Measurements from ENCODE around the gene SH2D7.
A peak's percentile ranks its signal among the peaks of the same experiment; 100 is the strongest.

The SH2D7 gene

GRCh38 chr15:78049691-78050440, 42.5 kb upstream of the SH2D7 start:
- DNase-seq (ENCODE audit: low spot score), result peak; percentile 70
- TF ChIP-seq, protein P1, sequence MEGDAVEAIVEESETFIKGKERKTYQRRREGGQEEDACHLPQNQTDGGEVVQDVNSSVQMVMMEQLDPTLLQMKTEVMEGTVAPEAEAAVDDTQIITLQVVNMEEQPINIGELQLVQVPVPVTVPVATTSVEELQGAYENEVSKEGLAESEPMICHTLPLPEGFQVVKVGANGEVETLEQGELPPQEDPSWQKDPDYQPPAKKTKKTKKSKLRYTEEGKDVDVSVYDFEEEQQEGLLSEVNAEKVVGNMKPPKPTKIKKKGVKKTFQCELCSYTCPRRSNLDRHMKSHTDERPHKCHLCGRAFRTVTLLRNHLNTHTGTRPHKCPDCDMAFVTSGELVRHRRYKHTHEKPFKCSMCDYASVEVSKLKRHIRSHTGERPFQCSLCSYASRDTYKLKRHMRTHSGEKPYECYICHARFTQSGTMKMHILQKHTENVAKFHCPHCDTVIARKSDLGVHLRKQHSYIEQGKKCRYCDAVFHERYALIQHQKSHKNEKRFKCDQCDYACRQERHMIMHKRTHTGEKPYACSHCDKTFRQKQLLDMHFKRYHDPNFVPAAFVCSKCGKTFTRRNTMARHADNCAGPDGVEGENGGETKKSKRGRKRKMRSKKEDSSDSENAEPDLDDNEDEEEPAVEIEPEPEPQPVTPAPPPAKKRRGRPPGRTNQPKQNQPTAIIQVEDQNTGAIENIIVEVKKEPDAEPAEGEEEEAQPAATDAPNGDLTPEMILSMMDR (IDR thresholded peaks at IDR 0.05; ENCODE audit: borderline replicate concordance, control extremely low read depth, extremely low read depth, insufficient read depth, missing control alignments), result no peak
- in situ Hi-C loops (cut with MboI; ENCODE audit: low sequenced_read_pairs, unreplicated experiment), result no loop called here

DNA sequence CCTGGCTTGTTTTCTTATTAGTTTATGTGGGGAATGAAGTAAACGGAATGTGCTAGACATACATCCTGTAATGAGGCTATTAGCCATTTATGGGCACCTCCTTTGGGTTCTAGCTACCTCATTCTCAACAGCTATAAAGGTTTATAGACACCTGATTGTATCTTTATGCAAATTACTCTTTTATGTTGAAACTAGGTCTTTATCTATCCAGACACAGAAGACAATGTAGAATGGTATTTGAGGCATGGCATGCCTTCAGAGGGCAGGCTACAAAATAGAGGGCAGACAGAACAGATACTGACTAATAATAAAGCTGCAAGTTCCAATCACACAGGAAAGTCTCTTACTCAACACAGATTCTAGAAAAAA, 41.9 kb upstream of the SH2D7 start:
- no peak for DNase-seq (ENCODE audit: low spot score)
- TF ChIP-seq, protein P1 (IDR thresholded peaks at IDR 0.05; ENCODE audit: borderline replicate concordance, control extremely low read depth, extremely low read depth, insufficient read depth, missing control alignments), result no peak
- in situ Hi-C loops (cut with MboI; ENCODE audit: low sequenced_read_pairs, unreplicated experiment), result no loop called here

DNA sequence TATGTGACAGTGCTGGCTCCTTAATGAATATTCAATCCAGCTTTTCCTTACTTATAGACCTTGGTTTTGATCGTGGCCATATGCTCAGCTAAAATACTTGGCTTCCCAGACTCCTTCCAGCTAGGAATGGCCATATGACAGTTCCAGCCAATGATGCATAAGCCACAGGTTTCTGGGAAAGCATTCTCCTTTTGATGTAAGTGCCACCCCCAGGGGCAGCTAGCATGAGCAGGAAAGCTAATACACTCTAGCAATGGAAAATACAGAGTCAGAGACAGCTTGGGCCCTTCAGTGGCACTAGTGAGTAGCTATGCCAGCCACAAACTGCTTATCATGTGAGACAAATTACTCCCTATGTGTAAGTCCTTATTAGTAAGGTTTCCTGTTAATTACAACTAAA, 41.5 kb upstream of the SH2D7 start:
- DNase-seq (ENCODE audit: low spot score), result no peak
- TF ChIP-seq, protein P1 (IDR thresholded peaks at IDR 0.05; ENCODE audit: borderline replicate concordance, control extremely low read depth, extremely low read depth, insufficient read depth, missing control alignments), result no peak
- in situ Hi-C loops (cut with MboI; ENCODE audit: low sequenced_read_pairs, unreplicated experiment), result no loop called here

GRCh38 chr15:78051596-78051995, 40.8 kb upstream of the SH2D7 start:
- in situ Hi-C loops (cut with MboI; ENCODE audit: low sequenced_read_pairs, unreplicated experiment), result no loop called here
- TF ChIP-seq, protein P1 (IDR thresholded peaks at IDR 0.05; ENCODE audit: borderline replicate concordance, control extremely low read depth, extremely low read depth, insufficient read depth, missing control alignments), result no peak
- DNase-seq (ENCODE audit: low spot score), result no peak

- in situ Hi-C loops (cut with MboI; ENCODE audit: low sequenced_read_pairs, unreplicated experiment), result no loop called here
Measured at GRCh38 chr15:78052001-78052401, 40.4 kb upstream of the SH2D7 start.

DNA sequence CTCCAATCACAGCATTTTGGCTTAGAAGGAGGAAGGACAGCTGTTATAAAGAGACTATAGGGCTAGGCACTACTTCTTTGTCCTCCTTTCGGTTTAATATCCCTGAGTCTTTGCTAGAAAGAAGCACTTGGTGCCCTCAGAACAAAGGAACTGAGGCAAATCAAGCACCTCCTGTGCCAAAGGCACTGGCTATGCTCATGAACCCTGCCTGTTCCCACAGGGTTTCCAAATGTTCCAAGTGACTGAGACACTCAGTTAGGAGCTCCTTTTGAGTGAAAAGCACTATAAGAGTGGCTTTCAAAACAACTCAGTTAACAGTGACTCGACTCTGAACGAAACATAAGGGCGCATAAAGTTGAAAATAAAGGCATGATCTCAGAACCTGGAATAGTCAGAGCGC, 39.8 kb upstream of the SH2D7 start:
- in situ Hi-C loops (cut with MboI; ENCODE audit: low sequenced_read_pairs, unreplicated experiment), result no loop called here
- TF ChIP-seq, protein P1 (IDR thresholded peaks at IDR 0.05; ENCODE audit: borderline replicate concordance, control extremely low read depth, extremely low read depth, insufficient read depth, missing control alignments), result no peak
- no peak for DNase-seq (ENCODE audit: low spot score)

More at GRCh38 chr15:78052001-78052401, 40.4 kb upstream of the SH2D7 start:
- DNase-seq (ENCODE audit: low spot score), result no peak
- TF ChIP-seq, protein P1 (IDR thresholded peaks at IDR 0.05; ENCODE audit: borderline replicate concordance, control extremely low read depth, extremely low read depth, insufficient read depth, missing control alignments), result no peak
